Measurements from ENCODE around the gene ADCK2. TPM values are rescaled to one million over a fixed set of nuclear protein-coding genes. Genes with fewer than 3 reads are reported as not detected.
"Not testable (repeated sequence)": the region's sequence is repeated elsewhere in the genome, so short reads cannot be mapped to it uniquely, and the experiment has no call there.

Gene ADCK2
- total and polyA plus RNA-seq, 2 donors (not counting 3 experiments of a cell fraction or from before 2014, with no cell fraction given): 10.3 to 13.3 TPM

DNA sequence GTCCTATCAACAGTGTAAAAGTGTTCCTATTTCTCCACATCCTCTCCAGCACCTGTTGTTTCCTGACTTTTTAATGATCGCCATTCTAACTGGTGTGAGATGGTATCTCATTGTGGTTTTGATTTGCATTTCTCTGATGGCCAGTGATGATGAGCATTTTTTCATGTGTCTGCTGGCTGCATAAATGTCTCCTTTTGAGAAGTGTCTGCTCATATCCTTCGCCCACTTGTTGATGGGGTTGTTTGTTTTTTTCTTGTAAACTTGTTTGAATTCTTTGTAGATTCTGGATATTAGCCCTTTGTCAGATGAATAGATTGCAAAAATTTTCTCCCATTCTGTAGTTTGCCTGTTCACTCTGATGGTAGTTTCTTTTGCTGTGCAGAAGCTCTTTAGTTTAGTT is 9.8 kb upstream of the ADCK2 start:
- H3K4me2 ChIP-seq (ENCODE audit: insufficient read depth, low read length); CTCF ChIA-PET; POLR2A ChIA-PET; H3K4me1 ChIP-seq (ENCODE audit: control insufficient read depth, extremely low read depth, insufficient read depth, low read length); dilution Hi-C loops (cut with MboI; ENCODE audit: extremely low pct_ligation_motif_present, low sequenced_read_pairs); H3K36me3 ChIP-seq (ENCODE audit: control insufficient read depth in 2 of 2, extremely low read depth in 1 of 2, insufficient read depth in 2 of 2, low read length in 2 of 2); intact Hi-C loops (cut with micrococcal nuclease); H2AFZ ChIP-seq (ENCODE audit: low read depth, low read length); H4K20me1 ChIP-seq (replicated peaks; ENCODE audit: control insufficient read depth, extremely low read depth, insufficient read depth, low read length); BruUV-seq (replicated peaks); H3K27me3 ChIP-seq (ENCODE audit: control insufficient read depth in 2 of 2, insufficient read depth in 2 of 2, low read length in 2 of 2); H3K79me2 ChIP-seq (ENCODE audit: control insufficient read depth, insufficient read depth, low read length); FAIRE-seq; H3K9me1 ChIP-seq (replicated peaks; ENCODE audit: control insufficient read depth, extremely low read depth, insufficient read depth, low read length); DNase-seq (ENCODE audit: low read depth, low spot score); H3K4me3 ChIP-seq (replicated peaks in 1 of 3; ENCODE audit: insufficient read depth in 1 of 3, low read depth in 1 of 3, low read length in 3 of 3); H3K9ac ChIP-seq (replicated peaks; ENCODE audit: extremely low read depth, insufficient read depth, low read length); H3K9me3 ChIP-seq (replicated peaks; ENCODE audit: control insufficient read depth, insufficient read depth, low read length); H3K27ac ChIP-seq (ENCODE audit: insufficient read depth, low read depth, low read length): not testable (repeated sequence)

DNA sequence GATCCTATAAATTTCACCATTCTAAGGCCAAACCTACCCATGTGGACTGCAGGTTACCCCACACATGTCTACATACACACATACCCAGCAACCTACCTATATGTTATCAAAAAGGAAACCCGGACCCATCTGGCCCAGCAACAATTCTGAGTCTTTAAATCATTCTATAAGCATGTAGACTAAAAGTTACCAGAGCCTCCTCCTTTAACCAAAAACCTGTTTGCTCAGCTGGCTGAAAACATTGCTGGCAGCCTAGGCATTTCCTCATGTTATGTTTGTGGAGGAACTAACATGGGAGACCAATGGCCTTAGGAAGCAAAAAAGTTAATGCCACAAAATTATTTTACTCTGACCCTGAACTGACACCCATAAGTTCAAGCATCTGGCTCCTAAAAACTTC is 5.3 kb upstream of the ADCK2 start:
- peaks cover 2 to 3% of the 10 kb centered on the region in 2 experiments for H3K27me3 ChIP-seq (ENCODE audit: control insufficient read depth in 2 of 2, insufficient read depth in 2 of 2, low read length in 2 of 2)
- no peaks in the 10 kb centered on the region for H3K9me3 ChIP-seq (replicated peaks; ENCODE audit: control insufficient read depth, insufficient read depth, low read length)
- no peak overlapping the region for H2AFZ ChIP-seq (ENCODE audit: low read depth, low read length)
- DNase-seq (ENCODE audit: low read depth, low spot score): peak; percentile 46
- no peak overlapping the region for H3K4me3 ChIP-seq (replicated peaks in 1 of 3; ENCODE audit: insufficient read depth in 1 of 3, low read depth in 1 of 3, low read length in 3 of 3)
- no peaks in the 10 kb centered on the region for H4K20me1 ChIP-seq (replicated peaks; ENCODE audit: control insufficient read depth, extremely low read depth, insufficient read depth, low read length)
- H3K27ac ChIP-seq (ENCODE audit: insufficient read depth, low read depth, low read length): no peak overlapping the region
- H3K4me2 ChIP-seq (ENCODE audit: insufficient read depth, low read length): no peak overlapping the region
- TF ChIP-seq, protein P1, sequence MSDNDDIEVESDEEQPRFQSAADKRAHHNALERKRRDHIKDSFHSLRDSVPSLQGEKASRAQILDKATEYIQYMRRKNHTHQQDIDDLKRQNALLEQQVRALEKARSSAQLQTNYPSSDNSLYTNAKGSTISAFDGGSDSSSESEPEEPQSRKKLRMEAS (IDR thresholded peaks at IDR 0.05; ENCODE audit: insufficient read depth, insufficient read length): no peak
- TF ChIP-seq, protein P2, sequence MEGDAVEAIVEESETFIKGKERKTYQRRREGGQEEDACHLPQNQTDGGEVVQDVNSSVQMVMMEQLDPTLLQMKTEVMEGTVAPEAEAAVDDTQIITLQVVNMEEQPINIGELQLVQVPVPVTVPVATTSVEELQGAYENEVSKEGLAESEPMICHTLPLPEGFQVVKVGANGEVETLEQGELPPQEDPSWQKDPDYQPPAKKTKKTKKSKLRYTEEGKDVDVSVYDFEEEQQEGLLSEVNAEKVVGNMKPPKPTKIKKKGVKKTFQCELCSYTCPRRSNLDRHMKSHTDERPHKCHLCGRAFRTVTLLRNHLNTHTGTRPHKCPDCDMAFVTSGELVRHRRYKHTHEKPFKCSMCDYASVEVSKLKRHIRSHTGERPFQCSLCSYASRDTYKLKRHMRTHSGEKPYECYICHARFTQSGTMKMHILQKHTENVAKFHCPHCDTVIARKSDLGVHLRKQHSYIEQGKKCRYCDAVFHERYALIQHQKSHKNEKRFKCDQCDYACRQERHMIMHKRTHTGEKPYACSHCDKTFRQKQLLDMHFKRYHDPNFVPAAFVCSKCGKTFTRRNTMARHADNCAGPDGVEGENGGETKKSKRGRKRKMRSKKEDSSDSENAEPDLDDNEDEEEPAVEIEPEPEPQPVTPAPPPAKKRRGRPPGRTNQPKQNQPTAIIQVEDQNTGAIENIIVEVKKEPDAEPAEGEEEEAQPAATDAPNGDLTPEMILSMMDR (IDR thresholded peaks at IDR 0.05; ENCODE audit: extremely low read depth in 1 of 2, insufficient read depth in 1 of 2, low read depth in 1 of 2, low read length in 2 of 2): no peak
- TF ChIP-seq POLR2A (IDR thresholded peaks at IDR 0.05; ENCODE audit: low read depth, low read length) (no peak), GATA2 (IDR thresholded peaks at IDR 0.05; ENCODE audit: insufficient read depth, insufficient read length, low read depth, low read length) (no peak), JUN (IDR thresholded peaks at IDR 0.05; ENCODE audit: borderline replicate concordance, insufficient read depth, insufficient read length, low read depth) (no peak)
- H3K4me1 ChIP-seq (ENCODE audit: control insufficient read depth, extremely low read depth, insufficient read depth, low read length): peaks cover 3% of the 10 kb centered on the region
- no peaks in the 10 kb centered on the region for H3K79me2 ChIP-seq (ENCODE audit: control insufficient read depth, insufficient read depth, low read length)
- dilution Hi-C loops (cut with MboI; ENCODE audit: extremely low pct_ligation_motif_present, low sequenced_read_pairs) (no loop called here), intact Hi-C loops (cut with micrococcal nuclease) (no loop called here)
- H3K36me3 ChIP-seq (ENCODE audit: control insufficient read depth in 2 of 2, extremely low read depth in 1 of 2, insufficient read depth in 2 of 2, low read length in 2 of 2): no peaks in the 10 kb centered on the region
- FAIRE-seq: no peak
- H3K9me1 ChIP-seq (replicated peaks; ENCODE audit: control insufficient read depth, extremely low read depth, insufficient read depth, low read length): no peaks in the 10 kb centered on the region
- CTCF ChIA-PET: no interaction called here
- BruUV-seq (replicated peaks): no TSS peak
- no peak overlapping the region for H3K9ac ChIP-seq (replicated peaks; ENCODE audit: extremely low read depth, insufficient read depth, low read length)
- POLR2A ChIA-PET: no interaction called here
